Breast epithelium (tissue), 3 donors: ENCODE data around the gene SUPT20HL2.

Experiments
- CTCF ChIP-seq, 3 donors: fragments of 450-650 bp; IDR thresholded peaks; one replicate each; pipeline ENCODE4 v1.5.1; 2016 to 2017; ENCODE audit warnings: antibody characterized with exemption in 3 of 3, mild to moderate bottlenecking in 3 of 3, moderate library complexity in 3 of 3
- POLR2AphosphoS5 ChIP-seq, 3 donors: sonication (generic); formaldehyde crosslinking; IDR thresholded peaks; one replicate each; pipeline ENCODE4 v1.6.1; 2017; ENCODE audit warnings: antibody characterized with exemption in 3 of 3

GRCh38 chrX:24316111-24316510, 2.2 kb upstream of the SUPT20HL2 start:
- no peak for TF ChIP-seq CTCF (IDR thresholded peaks at IDR 0.05)
- TF ChIP-seq POLR2AphosphoS5 (IDR thresholded peaks at IDR 0.05): no peak
